ENCODE data around the gene COL28A1. TPM values are rescaled to one million over a fixed set of nuclear protein-coding genes. Genes with fewer than 3 reads are reported as not detected.

COL28A1 gene
- total RNA-seq, 1 donor from 2014 or later: not detected

DNA sequence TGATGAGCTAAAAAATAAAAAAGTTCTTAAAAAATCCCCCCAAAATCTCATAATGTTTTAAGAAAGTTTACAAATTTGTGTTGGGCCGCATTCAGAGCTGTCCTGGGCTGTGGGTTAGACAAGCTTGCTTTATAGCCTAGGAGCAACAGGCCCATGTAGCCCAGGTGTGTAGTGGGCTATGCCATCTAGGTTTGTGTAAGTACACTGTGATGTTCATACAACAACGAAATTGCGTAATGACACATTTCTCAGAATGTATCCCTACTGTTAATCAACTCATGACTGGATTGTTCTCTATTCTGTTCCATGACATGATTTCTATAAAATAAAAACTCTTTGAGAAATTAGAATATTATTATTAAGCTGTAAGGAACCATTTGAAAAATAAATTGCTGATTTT, 44.0 kb upstream of the COL28A1 start:
- Mint-ChIP-seq H3K27me3 (ENCODE audit: unreplicated experiment) (no peaks in the 10 kb centered on the region), H3K36me3 (ENCODE audit: low read depth, unreplicated experiment) (no peaks in the 10 kb centered on the region), H3K9me3 (ENCODE audit: unreplicated experiment) (no peaks in the 10 kb centered on the region), H3K27ac (ENCODE audit: unreplicated experiment) (no peak overlapping the region), H3K4me1 (ENCODE audit: unreplicated experiment) (no peaks in the 10 kb centered on the region), H3K4me3 (ENCODE audit: unreplicated experiment) (no peak overlapping the region)
- no peak for DNase-seq (ENCODE audit: low spot score)
- TF ChIP-seq, protein P1, sequence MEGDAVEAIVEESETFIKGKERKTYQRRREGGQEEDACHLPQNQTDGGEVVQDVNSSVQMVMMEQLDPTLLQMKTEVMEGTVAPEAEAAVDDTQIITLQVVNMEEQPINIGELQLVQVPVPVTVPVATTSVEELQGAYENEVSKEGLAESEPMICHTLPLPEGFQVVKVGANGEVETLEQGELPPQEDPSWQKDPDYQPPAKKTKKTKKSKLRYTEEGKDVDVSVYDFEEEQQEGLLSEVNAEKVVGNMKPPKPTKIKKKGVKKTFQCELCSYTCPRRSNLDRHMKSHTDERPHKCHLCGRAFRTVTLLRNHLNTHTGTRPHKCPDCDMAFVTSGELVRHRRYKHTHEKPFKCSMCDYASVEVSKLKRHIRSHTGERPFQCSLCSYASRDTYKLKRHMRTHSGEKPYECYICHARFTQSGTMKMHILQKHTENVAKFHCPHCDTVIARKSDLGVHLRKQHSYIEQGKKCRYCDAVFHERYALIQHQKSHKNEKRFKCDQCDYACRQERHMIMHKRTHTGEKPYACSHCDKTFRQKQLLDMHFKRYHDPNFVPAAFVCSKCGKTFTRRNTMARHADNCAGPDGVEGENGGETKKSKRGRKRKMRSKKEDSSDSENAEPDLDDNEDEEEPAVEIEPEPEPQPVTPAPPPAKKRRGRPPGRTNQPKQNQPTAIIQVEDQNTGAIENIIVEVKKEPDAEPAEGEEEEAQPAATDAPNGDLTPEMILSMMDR (IDR thresholded peaks at IDR 0.05; ENCODE audit: unreplicated experiment): no peak

DNA sequence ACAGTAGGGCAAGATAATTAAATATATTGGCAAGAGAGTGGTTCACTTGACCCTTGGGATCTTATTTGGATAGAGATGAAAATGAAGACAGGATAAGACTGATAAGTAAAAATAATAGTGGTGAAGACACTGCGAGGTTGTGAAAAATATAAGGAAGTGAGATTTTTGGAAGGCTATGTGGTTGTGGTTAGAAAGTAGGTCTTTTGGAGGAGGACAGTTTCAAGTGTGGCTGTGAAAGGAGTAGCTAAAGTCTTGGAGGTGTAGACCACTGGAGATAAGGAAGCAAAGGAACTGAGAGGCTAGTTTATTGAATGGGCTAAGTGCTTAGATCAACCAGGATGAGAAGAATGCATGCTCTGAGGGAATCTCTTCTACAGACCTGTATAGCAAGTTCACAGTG, 42.2 kb upstream of the COL28A1 start:
- Mint-ChIP-seq H3K9me3 (ENCODE audit: unreplicated experiment) (no peaks in the 10 kb centered on the region), H3K36me3 (ENCODE audit: low read depth, unreplicated experiment) (no peaks in the 10 kb centered on the region), H3K27ac (ENCODE audit: unreplicated experiment) (no peak overlapping the region), H3K4me1 (ENCODE audit: unreplicated experiment) (no peaks in the 10 kb centered on the region), H3K27me3 (ENCODE audit: unreplicated experiment) (no peaks in the 10 kb centered on the region), H3K4me3 (ENCODE audit: unreplicated experiment) (no peak overlapping the region)
- TF ChIP-seq, protein P1 (IDR thresholded peaks at IDR 0.05; ENCODE audit: unreplicated experiment): no peak
- DNase-seq (ENCODE audit: low spot score): no peak

DNA sequence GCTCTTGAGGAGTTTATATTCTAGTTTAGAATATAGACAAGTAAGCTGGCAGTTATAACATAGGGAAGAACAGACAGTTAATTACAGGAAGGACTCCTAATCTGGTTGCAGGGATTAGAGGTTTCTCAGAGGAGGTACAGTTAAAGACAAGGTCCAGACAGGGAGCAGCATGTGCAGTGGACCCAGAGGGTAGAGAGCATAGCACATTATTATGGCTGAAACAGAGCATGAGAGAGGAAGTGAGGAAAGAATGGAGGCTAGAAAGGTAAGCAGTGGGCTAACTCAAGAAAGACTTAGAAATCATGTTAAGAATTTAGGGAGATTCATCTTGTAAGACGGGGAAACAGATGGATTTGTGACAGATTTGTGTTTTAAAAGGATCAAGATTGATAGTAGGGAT, 40.7 kb upstream of the COL28A1 start:
- H3K4me1 Mint-ChIP-seq (ENCODE audit: unreplicated experiment): no peaks in the 10 kb centered on the region
- H3K36me3 Mint-ChIP-seq (ENCODE audit: low read depth, unreplicated experiment): no peaks in the 10 kb centered on the region
- no peak overlapping the region for H3K27ac Mint-ChIP-seq (ENCODE audit: unreplicated experiment)
- H3K4me3 Mint-ChIP-seq (ENCODE audit: unreplicated experiment): no peak overlapping the region
- DNase-seq (ENCODE audit: low spot score): no peak
- TF ChIP-seq, protein P1 (IDR thresholded peaks at IDR 0.05; ENCODE audit: unreplicated experiment): no peak
- no peaks in the 10 kb centered on the region for H3K9me3 Mint-ChIP-seq (ENCODE audit: unreplicated experiment)
- no peaks in the 10 kb centered on the region for H3K27me3 Mint-ChIP-seq (ENCODE audit: unreplicated experiment)

DNA sequence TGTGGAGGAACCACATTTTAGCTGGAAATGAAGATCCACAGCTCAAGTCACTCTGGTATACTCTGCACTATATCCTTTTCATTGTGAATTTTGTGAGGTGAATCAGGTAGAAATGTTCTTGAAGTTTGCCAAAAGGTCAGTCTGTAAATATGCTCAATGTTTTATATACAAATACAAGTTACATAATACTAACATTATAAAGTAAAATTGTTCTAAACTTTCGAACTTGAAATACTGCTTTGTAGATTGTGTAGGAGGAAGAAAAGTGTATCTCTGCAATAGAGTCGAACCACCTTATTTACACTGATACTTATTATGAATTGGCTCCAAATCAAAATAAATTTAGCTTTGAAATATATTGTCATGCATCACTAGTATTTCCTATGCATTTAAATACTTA, 38.0 kb upstream of the COL28A1 start:
- no peak overlapping the region for H3K4me3 Mint-ChIP-seq (ENCODE audit: unreplicated experiment)
- no peak overlapping the region for H3K27ac Mint-ChIP-seq (ENCODE audit: unreplicated experiment)
- H3K4me1 Mint-ChIP-seq (ENCODE audit: unreplicated experiment): peaks cover 10% of the 10 kb centered on the region
- TF ChIP-seq, protein P1 (IDR thresholded peaks at IDR 0.05; ENCODE audit: unreplicated experiment): no peak
- H3K9me3 Mint-ChIP-seq (ENCODE audit: unreplicated experiment): no peaks in the 10 kb centered on the region
- H3K27me3 Mint-ChIP-seq (ENCODE audit: unreplicated experiment): peaks cover 2% of the 10 kb centered on the region
- peaks cover 11% of the 10 kb centered on the region for H3K36me3 Mint-ChIP-seq (ENCODE audit: low read depth, unreplicated experiment)
- no peak for DNase-seq (ENCODE audit: low spot score)

DNA sequence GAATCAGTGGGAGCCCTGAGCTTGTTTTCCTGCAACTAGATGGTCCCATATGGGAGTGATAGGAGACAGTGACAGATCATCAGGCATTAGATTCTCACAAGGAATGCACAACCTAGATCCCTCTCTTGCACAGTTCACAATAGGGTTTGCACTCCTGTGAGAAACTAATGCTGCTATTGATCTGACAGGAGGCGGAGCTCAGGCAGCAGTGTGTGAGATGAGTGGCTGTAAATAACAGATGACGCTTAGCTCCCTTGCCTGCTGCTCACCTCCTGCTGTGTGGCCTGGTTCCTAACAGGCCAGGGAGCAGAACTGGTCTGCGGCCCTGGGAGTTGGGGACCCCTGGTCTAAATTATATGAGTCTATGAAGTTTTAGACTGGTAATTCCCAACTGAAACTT, 34.9 kb upstream of the COL28A1 start:
- H3K9me3 Mint-ChIP-seq (ENCODE audit: unreplicated experiment): no peaks in the 10 kb centered on the region

More for the DNA sequence above, 34.9 kb upstream of the COL28A1 start:
- no peak overlapping the region for H3K4me3 Mint-ChIP-seq (ENCODE audit: unreplicated experiment)
- DNase-seq (ENCODE audit: low spot score): no peak
- H3K4me1 Mint-ChIP-seq (ENCODE audit: unreplicated experiment): peaks cover 23% of the 10 kb centered on the region
- H3K36me3 Mint-ChIP-seq (ENCODE audit: low read depth, unreplicated experiment): peaks cover 14% of the 10 kb centered on the region
- H3K27ac Mint-ChIP-seq (ENCODE audit: unreplicated experiment): no peak overlapping the region
- peaks cover 5% of the 10 kb centered on the region for H3K27me3 Mint-ChIP-seq (ENCODE audit: unreplicated experiment)
- TF ChIP-seq, protein P1 (IDR thresholded peaks at IDR 0.05; ENCODE audit: unreplicated experiment): no peak
